GM12865 (cell line): ENCODE data around the gene CD22.

Experiments
- DNase-seq: peaks from one replicate; pipeline ENCODE4 v3.0.0; 2010; ENCODE audit warnings: low read depth
- H3K4me3 ChIP-seq: 2 replicates; pipeline ENCODE4 v1.5.1; 2011; ENCODE audit warnings: mild to moderate bottlenecking, low read depth, low read length, control low read depth
- TF ChIP-seq, protein P1 (sequence below): IDR thresholded peaks from 2 replicates; pipeline ENCODE4 v1.5.1; 2011; ENCODE audit warnings: low read length, control low read depth, low read depth, inconsistent platforms; ENCODE audit not compliant: insufficient read depth; ENCODE audit errors: missing control alignments

Gene CD22

DNA sequence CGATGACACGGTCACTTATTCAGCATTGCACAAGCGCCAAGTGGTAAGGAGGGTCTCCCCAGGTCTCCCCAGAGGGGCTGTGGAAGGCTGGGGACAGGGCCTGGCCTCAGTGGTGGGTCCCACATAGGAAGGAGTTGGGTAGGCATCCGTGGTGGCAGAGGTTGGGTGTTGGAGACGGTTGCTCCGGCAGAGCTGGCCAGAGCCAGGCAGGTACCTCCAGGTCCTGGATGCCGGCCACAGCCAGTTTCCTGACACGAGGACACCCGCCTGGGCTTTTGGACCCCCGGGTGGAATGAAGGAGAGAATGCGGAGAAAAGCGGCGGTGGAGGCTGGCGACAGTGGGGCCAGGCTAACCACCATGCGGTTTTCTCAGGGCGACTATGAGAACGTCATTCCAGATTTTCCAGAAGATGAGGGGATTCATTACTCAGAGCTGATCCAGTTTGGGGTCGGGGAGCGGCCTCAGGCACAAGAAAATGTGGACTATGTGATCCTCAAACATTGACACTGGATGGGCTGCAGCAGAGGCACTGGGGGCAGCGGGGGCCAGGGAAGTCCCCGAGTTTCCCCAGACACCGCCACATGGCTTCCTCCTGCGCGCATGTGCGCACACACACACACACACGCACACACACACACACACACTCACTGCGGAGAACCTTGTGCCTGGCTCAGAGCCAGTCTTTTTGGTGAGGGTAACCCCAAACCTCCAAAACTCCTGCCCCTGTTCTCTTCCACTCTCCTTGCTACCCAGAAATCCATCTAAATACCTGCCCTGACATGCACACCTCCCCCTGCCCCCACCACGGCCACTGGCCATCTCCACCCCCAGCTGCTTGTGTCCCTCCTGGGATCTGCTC is 17.4 kb downstream of the CD22 start:
- peak overlapping the region; percentile 40 for H3K4me3 ChIP-seq
- TF ChIP-seq, protein P1, sequence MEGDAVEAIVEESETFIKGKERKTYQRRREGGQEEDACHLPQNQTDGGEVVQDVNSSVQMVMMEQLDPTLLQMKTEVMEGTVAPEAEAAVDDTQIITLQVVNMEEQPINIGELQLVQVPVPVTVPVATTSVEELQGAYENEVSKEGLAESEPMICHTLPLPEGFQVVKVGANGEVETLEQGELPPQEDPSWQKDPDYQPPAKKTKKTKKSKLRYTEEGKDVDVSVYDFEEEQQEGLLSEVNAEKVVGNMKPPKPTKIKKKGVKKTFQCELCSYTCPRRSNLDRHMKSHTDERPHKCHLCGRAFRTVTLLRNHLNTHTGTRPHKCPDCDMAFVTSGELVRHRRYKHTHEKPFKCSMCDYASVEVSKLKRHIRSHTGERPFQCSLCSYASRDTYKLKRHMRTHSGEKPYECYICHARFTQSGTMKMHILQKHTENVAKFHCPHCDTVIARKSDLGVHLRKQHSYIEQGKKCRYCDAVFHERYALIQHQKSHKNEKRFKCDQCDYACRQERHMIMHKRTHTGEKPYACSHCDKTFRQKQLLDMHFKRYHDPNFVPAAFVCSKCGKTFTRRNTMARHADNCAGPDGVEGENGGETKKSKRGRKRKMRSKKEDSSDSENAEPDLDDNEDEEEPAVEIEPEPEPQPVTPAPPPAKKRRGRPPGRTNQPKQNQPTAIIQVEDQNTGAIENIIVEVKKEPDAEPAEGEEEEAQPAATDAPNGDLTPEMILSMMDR: no peak
- DNase-seq: peak; percentile 93

DNA sequence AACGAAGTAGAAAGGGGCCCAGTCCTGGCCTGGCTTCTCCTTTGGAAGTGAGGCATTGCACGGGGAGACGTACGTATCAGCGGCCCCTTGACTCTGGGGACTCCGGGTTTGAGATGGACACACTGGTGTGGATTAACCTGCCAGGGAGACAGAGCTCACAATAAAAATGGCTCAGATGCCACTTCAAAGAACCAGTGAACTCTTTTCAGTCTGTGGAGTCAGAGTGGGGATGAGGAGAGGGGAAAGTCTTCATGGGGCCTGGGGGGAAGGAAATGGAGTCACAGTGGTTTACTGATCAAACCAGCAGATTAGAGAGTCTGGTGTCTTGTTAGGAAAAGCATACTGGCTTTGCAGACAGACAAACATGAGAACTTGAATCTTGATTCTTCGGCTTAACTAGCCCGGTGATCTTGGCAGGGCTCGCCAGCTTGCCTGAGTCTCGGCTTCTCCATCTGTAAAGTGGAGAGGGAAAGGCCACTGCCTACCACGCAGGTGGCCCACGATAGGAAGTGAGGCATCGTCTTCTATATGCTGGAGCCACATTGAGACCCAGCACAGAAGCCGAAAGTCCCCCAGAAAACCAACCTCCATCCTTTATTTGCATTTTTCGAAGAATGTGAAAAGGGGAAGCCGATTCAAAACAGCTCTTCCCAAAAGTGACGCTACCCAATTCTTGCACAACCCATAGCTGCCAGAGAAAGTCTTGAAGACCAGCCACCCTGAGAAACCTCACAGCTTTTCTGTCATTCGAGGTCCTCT is 18.4 kb downstream of the CD22 start, which contains the start of gene FFAR1:
TSS of gene FFAR1 (plus strand) at position 732 of the 759 bp plus-strand sequence. CDS start 3,650 bp downstream, outside the sequence.
- peak within 1 kb of the TSS; percentile 40 for H3K4me3 ChIP-seq
- peak; percentile 96 for DNase-seq
- TF ChIP-seq, protein P1: no peak

DNA sequence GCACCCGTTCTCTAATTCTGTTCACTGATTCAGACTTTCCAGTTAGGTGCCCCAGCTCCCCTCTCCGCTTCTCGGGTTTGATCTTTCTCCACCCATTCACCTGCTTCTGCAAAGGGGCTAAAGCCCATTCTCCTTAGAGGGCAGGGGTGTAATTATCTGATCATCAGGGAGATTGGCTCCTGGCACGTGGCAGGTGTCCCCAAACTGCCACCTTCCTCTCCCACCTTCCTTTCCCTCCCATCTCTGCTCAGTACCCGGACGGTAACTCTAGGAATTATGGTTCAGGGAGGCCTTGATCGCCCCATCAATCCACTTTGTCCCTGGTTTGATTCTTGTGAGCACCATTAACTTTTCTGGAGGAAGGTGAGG is 18.9 kb downstream of the CD22 start:
- no peak overlapping the region for H3K4me3 ChIP-seq
- TF ChIP-seq, protein P1: no peak
- no peak for DNase-seq

DNA sequence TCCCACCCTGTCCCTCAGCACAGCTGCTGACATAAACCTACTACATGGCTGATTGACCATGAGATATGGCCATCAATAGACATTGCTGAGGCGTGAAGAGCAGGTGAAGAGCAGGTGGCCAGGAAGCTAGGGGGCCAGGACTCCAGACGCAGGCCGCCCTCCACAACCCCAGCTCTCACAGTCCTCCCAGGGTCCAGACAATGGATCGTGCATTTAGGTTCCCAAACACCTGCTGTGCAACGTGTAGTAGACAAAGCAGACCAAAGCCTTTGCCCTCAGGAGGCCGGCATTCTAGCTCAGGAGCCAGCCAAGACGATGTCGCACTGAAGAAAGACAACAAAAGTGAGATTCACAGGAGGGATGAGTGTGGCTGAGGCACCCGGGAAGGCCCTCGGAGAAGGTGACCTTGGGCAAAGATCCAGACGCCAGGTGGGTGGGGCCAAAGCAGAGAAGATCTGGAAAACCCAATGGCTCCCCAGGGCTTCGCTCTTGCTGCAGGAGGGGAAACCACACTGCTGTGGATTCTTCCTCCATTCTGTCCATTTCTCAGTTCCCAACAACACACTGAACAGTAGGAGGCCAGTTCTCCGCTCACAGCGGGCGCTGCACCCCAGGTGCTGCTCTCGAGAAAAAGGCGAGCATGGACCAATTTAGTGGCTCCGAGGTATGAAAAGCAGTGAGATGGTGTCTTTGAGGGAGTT is 20.1 kb downstream of the CD22 start:
- TF ChIP-seq, protein P1: no peak
- H3K4me3 ChIP-seq: no peak overlapping the region
- DNase-seq: peak; percentile 63

DNA sequence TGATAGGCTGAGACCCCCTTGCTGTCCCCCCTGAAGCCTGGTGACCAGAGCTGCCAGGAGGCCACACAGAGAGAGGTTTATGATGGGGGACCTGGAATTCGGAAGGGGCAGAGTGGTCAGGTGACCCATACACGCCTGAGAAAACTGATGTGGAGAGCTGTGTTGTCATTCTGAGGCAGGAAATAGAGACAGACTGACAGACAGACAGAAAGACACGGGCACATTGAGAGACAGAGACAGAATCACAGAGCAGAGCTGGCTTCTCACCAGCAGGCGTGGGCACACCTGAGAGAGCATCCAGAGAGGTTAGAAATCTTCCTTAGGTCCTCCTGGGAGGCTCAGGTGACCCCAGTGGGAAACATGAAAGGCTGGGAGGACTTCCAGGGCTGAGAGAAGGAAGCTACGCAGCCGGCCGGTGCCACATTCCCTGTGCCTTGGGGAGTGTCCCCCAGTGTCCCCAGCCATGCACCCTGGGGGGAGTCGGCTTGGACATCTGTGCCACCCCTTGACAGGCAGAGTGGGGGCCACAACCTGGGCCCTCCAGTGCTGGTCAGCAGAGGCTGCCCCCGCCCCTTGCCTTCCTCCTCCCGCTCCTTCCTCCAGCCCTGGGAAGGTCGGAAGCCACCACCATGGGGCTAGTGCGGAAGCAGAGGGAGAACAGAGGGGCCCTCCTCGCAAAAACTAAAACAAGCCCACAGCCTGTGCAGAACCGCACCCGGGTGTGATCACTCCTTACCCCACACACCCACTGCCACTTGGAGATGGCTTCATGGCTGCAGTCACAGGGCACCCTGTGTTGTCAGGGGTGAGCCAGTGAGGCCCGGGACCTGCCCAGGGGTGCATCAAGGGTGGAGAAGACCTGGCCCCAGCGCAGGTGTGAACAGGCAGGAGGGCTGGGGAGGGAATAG is 20.9 kb downstream of the CD22 start:
- no peak overlapping the region for H3K4me3 ChIP-seq

More for the DNA sequence above, 20.9 kb downstream of the CD22 start:
- DNase-seq: peak; percentile 34
- TF ChIP-seq, protein P1: no peak
